ENCODE results near the gene FRK.

DNA sequence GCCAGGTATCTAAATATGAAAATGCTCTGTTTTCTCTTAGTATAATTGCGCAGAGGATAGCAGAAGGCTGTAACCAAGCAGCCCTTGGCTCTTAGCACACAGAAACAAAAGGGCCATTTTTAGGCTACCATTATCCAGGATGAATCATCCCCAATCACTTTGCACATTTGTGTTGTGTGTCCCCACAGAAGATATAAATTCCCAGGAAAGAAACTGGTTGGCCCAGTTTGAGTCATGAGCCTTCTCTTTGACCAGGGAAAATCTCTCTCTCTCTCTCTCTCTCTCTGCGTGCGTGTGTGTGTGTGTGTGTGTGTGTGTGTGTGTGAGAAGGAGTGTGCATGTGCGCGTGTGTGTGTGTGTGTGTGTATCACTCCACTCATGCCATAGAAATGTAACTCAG lies 178.5 kb downstream of the FRK start:
- TF ChIP-seq, protein P1, sequence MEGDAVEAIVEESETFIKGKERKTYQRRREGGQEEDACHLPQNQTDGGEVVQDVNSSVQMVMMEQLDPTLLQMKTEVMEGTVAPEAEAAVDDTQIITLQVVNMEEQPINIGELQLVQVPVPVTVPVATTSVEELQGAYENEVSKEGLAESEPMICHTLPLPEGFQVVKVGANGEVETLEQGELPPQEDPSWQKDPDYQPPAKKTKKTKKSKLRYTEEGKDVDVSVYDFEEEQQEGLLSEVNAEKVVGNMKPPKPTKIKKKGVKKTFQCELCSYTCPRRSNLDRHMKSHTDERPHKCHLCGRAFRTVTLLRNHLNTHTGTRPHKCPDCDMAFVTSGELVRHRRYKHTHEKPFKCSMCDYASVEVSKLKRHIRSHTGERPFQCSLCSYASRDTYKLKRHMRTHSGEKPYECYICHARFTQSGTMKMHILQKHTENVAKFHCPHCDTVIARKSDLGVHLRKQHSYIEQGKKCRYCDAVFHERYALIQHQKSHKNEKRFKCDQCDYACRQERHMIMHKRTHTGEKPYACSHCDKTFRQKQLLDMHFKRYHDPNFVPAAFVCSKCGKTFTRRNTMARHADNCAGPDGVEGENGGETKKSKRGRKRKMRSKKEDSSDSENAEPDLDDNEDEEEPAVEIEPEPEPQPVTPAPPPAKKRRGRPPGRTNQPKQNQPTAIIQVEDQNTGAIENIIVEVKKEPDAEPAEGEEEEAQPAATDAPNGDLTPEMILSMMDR (optimal IDR thresholded peaks at IDR 0.05 in 1 of 3, IDR thresholded peaks at IDR 0.05 in 1 of 3, conservative IDR thresholded peaks at IDR 0.05 in 1 of 3; ENCODE audit: extremely low read depth in 1 of 3, insufficient read depth in 2 of 3, low read length in 3 of 3) = no peak
- no peak for TF ChIP-seq EZH2 (IDR thresholded peaks at IDR 0.05; ENCODE audit: low read length)

All from keratinocyte (primary cell).